Epidermal melanocyte (primary cell): ENCODE data around the gene KRTDAP.

Experiments used
- DNase-seq: peaks from one replicate; pipeline ENCODE4 v3.0.0; 2011; ENCODE audit warnings: low spot score; ENCODE audit not compliant: insufficient read length

KRTDAP gene

DNA sequence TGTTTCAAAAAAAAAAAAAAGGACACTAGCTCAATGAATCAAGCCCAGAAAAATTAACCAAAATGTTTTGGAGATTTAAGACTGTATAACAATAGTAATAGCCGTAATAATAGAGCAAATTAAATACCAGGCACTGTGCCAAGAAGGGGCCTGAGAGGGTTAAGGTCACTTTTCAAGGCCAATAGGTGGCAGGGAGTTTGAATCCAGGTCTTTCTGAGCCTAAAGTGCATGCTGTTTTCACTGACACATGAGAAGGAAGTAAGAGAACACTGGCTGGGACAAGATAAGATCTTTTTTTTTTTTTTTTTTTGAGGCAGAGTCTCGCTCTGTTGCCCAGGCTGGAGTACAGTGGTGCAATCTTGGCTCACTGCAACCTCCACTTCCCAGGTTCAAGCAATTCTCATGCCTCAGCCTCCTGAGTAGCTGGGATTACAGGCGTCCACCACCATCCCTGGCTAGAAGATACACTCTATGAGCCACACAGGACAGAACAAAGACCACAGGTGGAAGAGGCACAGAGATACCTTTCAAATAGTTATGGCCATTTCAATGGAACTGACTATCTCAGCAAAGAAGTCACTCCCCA is 34.6 kb downstream of the KRTDAP start:
- no peak for DNase-seq

DNA sequence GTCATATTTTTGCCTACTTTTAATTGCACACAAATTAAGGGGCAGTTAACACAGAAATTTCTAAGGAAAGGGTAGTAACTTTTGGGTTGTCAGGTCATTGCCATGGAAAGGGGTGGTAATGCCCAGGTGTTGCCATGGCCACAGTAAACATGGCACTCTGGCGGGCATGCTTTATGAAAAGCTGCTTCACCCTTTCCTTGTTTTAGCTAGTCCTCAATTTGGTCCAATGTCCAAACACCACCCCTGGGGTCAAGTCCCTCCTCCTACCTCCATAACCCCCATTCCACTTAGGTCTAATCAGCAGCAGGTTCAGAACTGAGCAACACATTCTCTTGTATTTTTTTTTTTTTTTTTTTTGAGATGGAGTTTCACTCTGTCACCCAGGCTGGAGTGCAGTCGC is 35.6 kb downstream of the KRTDAP start:
- DNase-seq: no peak

DNA sequence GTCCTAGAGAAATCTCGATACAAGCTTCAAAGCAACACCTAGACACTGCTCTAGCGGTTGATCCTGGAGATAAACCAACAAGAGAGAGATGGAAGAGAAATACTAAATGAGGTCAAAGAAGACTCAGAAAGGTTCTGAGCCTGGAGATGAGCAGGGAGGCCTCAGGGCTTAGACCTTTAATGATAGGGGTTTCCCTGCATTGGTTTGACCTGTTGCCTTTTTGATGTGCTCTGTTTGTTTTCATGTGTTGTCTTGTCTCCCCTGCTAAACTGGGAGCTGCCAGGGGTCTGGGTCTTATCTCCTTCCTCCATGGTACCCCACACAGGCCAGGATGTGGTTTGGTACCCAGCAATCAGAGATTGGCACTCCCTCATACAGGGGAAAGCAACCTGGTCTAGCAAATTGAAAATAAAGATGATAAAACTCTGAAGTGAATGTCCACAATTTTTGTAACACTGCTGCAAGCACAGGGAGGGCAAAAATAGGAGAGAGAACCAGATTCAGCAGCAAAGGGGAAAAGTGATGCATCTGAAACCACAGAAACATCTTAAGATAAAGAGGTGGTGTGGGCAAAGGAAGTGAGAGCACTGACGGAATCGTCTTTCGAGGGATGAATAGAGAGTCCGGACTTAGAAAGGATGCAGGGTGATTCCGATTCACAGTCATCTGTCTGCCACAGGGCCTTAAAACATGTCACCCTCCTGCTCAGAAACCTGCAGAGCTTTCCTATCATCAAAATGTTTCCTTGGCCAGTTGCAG is 38.7 kb downstream of the KRTDAP start:
- no peak for DNase-seq

DNA sequence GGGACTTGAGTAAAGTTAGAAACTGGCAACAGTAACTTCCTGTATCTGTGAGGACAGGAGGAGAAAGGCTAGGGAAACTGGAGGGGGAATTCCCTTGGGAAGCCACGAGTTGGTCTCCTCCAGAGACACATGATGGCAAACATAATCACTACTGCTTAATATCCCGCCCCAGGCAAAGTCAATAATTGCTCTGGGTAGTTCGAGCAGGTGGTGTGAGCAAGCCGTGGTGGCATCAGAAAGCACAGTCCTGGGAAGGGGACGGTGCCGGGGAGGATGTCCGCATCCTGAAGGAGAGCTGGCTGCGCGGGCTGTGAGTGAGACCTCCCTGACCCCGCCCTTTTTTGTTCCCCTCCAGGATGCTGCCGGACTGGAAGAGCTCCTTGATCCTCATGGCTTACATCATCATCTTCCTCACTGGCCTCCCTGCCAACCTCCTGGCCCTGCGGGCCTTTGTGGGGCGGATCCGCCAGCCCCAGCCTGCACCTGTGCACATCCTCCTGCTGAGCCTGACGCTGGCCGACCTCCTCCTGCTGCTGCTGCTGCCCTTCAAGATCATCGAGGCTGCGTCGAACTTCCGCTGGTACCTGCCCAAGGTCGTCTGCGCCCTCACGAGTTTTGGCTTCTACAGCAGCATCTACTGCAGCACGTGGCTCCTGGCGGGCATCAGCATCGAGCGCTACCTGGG is 40.8 kb downstream of the KRTDAP start:
- no peak for DNase-seq

DNA sequence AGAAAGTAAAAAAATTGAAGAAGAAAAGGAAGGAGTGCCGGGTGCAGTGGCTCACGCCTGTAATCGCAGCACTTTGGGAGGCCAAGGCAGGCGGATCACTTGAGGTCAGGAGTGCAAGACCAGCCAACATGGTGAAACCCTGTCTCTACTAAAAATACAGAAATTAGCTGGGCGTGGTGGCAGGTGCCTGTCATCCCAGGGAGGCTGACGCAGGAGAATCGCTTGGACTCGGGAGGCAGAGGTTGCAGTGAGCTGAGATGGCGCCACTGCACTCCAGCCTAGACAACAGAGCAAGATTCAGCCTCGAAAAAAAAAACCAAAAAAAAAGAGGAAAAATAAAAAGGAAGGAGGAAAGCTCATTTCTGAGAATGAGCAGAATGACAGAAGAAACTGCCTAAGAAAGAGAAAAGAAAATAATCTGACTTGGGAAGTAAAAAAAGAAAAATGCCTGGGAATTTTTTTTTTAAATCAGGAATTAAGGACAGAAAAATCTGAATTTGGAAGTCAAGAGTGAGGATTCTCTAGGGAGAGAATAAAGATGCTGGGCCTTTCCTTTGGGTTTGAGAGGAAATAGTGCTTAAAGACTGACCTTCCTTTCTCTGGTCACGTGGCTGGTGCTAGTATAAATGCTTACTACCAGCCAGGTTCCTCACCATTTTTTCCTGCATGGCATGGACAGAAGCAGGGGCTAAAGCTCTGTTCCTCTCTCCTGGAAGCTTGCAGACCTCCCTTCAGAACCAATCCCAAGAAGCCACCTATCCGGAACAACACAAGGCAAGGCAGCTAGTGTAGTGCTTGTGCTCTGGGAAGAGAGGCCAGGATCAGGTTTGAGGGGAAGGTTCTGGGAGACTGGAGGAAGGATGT is 42.4 kb downstream of the KRTDAP start, which contains the start of gene FFAR2:
FFAR2 (plus strand) TSS at position 652 of the 864 bp plus-strand sequence. CDS start 1,458 bp downstream, outside the sequence.
- no peak for DNase-seq

DNA sequence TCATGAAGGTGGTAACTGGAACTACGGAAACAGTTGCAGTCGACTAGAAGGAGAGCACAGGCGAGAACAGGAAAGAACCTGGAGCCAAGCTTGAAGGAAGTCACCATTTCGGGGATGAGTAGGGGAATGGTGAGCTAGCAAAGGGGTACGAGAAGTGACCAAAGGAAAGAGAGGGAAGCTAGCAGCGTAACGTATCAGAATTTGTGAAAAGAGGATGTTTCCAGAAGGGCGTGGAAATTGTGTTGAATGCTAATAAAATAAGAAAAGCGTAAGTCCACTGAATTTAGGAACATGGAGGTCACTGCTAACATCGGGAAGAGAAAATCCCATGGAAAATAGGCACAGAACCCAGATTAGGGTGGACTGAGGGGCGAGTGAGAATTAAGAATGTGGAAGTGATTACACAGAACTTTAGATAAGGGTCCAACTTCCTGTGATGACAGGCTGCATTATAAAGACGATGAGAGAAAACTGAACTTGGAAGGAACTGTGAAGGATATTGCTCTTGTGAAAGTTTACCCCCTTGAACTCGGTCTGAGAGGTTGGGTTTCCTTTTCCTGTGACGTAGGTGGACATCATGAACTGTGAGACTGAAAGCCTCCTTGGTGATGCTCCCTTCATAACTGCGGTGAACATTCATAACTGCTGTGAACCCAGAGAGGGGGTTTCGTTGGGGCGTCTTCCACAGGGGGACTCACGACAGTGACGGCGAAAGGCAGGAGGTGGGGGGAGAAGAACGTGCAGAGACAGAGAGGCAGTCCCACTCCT is 44.3 kb downstream of the KRTDAP start:
- no peak for DNase-seq

DNA sequence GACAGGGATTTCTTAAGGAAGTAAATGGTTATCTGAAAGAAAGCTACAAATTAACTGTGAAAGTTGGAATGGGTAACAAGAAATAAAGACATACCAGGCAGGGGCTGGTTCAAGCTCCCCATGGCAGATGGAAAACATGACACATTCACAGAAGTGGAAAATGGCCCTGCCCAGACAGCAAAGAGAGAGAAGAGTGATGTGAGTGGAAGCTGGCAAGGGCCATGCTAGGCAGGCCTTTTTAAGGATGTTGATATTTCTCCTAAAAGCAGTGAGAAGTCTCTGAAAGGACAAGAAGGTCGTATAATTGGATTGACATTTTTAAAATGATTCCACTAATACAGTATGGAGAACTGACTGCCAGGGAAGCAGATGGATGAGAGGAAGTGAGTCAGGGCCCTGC is 45.5 kb downstream of the KRTDAP start:
- DNase-seq: no peak

DNA sequence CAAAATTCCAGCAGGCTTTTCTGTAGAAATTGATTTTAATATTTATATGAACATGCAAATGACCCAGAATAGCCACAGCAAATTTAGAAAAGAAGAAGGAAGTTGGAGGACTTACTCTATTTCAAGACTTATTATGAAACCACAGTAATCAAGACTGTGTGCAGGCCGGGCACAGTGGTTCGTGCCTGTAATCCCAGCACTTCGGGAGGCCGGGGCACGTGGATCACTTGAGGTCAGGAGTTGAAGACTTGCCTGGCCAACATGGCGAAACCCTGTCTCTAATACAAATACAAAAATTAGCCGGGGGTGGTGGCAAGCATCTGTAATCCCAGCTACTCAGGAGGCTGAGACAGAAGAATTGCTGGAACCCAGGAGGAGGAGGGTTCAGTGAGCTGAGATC is 48.2 kb downstream of the KRTDAP start:
- no peak for DNase-seq

DNA sequence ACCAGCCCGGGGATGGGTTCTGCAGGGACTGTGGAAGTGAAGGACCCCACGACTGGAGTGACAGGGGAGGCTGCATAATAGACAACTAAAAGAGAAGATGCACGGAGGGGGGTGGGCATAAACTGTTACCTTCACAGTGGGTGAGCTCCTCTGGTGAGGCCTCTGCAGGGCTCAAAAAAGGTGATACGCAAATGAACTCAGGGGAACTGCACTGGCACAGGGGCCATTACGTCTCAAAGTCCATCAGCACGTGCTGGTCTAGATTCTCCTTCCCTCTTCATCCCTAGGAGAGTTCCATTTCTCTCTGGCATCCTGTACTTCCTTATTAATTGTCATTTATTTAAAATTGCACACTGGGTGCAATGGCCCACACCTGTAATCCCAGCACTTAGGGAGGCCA is 50.3 kb downstream of the KRTDAP start:
- DNase-seq: no peak

DNA sequence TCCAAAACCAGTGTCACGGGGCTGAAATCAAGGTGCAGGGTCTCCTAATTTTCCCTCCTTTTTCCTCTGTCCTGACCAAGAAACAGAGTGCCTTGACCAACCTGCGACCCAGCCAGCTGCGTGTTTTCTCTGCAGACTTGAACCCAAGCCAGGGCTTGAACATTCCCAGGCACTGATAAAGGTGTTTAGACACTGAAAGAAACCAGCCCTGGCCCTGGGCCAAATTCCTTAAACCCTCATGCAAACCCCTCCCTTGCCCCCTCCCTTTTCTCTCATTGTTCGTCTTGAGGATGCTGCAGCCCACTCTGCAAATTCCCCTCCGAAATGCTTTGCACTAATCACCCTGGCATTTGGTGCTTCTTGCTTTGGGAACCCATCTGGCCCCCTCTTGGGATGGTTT is 51.7 kb downstream of the KRTDAP start:
- no peak for DNase-seq

DNA sequence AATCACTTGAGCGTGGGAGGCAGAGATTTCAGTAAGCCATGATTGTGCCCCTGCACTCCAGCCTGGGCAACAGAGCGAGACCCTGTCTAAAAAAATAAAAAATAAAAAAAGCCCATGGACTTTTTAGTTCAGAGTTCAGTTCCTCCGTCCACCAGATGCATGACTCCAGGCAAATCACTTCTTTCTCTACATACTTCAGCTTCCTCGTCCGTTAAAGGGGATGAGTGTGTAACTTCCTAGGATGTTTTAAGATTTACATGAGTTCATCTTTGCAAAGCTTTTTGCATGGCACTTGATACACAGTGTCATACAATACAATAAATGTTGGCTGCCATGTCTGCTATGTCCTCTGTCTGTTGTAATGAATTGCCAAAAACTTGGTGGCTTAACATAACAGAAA is 52.2 kb downstream of the KRTDAP start:
- DNase-seq: no peak

DNA sequence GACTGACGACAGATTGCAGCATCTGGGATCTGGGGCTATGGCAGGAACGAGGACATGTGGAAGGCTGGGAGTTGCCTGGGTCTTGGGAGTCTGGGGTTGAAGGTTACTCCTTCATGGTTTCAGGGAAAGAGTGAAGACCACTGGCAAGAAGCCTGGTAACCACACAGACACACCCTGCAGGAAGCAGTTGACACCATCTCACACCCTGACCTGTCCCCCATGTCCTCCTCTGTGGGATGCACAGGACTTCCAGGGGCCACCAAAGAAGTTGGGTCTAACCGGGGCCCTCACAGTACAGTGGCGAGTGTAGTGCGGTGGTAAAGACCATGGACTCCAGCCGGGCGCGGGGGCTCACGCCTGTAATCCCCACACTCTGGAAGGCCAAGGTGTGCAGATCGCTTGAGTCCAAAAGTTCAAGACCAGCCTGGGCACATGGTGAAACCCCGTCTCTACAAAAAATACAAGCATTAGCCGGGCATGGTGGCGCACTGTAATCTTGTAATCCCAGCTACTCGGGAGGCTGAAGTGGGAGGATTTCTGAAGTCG is 52.8 kb downstream of the KRTDAP start:
- no peak for DNase-seq
